Stomach (tissue), 9 donors: ENCODE data around the gene ZMIZ1. TPM values are rescaled to one million over a fixed set of nuclear protein-coding genes. Genes with fewer than 3 reads are reported as not detected.
A peak's percentile ranks its signal among the peaks of the same experiment; 100 is the strongest.

Source experiments
- DNase-seq, 2 donors: peaks; one replicate each; pipeline versions ENCODE4 v3.0.0 to v3.0.0-alpha.2; 2013 to 2019
- H3K27ac ChIP-seq, 5 donors: fragments of 200-600 bp in 4 of 5; sonication (generic) in 4 of 5; one replicate each; pipeline ENCODE4 v1.5.1; 2013 to 2019; ENCODE audit warnings: mild to moderate bottlenecking in 1 of 5, moderate library complexity in 1 of 5
- H3K27me3 ChIP-seq, 3 donors: fragments of 200-600 bp; sonication (generic); one replicate each; pipeline ENCODE4 v1.5.1; 2017 to 2019; ENCODE audit warnings: mixed run types in 1 of 3
- H3K36me3 ChIP-seq, 4 donors: fragments of 200-600 bp; sonication (generic); 1 replicate in 3 of 4; 2 replicates in 1 of 4; pipeline ENCODE4 v1.5.1; 2016 to 2019
- H3K4me1 ChIP-seq, 4 donors: fragments of 200-600 bp; sonication (generic); one replicate each; pipeline ENCODE4 v1.5.1; 2016 to 2019
- H3K4me3 ChIP-seq, 4 donors: fragments of 200-600 bp; sonication (generic) in 3 of 4; one replicate each; pipeline ENCODE4 v1.5.1; 2016 to 2019; ENCODE audit warnings: mild to moderate bottlenecking in 1 of 4
- H3K9me3 ChIP-seq, 4 donors: fragments of 200-600 bp; sonication (generic); one replicate each; pipeline ENCODE4 v1.5.1; 2016 to 2019
- EP300 ChIP-seq: sonication (generic); formaldehyde crosslinking; IDR thresholded peaks from one replicate; pipeline ENCODE4 v1.6.1; 2017; ENCODE audit warnings: antibody characterized with exemption
- POLR2A ChIP-seq, 4 donors: fragments of 450-650 bp; IDR thresholded peaks; one replicate each; pipeline ENCODE4 v1.6.1; 2016; ENCODE audit warnings: antibody characterized with exemption in 4 of 4, control low read depth in 2 of 4, mild to moderate bottlenecking in 1 of 4, moderate library complexity in 1 of 4
- POLR2AphosphoS5 ChIP-seq, 3 donors: sonication (generic); formaldehyde crosslinking; IDR thresholded peaks; one replicate each; pipeline ENCODE4 v1.6.1; 2016; ENCODE audit warnings: antibody characterized with exemption in 3 of 3
- WGBS, 5 donors: extraction: QIAGEN DNeasy Blood & Tissue Kit in 3 of 5; methylation state at CpG; one replicate each; pipeline versions ENCODE4 v1.1.5 to v1.1.7; 2013 to 2018; 5-methylcytosine and 5-hydroxymethylcytosine counted together
- intact Hi-C: fragments of 100-400 bp; cut with DNase I; formaldehyde crosslinking; loops from one replicate; pipeline ENCODE4 v1.15.1; 2023; ENCODE audit warnings: low total_unique reads
- polyA plus RNA-seq, 3 donors: library from polyadenylated mRNA; stranded (reverse); fragments of 200-250 nt; gene quantifications; one replicate each; pipeline ENCODE4 v1.2.3, GENCODE V29; 2013
- total RNA-seq, 5 donors: library from RNA; depleted of rRNA; stranded (reverse); fragments of >200 nt; gene quantifications; one replicate each; pipeline versions ENCODE4 v1.1.0 to v1.2.3, GENCODE V29; 2014 to 2016
- TF ChIP-seq, protein P1 (sequence below), 7 experiments: fragments of 450-650 bp in 4 of 7; fragments of 200-600 bp in 3 of 7; sonication (generic) in 3 of 7; IDR thresholded peaks; one replicate each; pipeline ENCODE4 v1.5.1; 2016 to 2019; ENCODE audit warnings: antibody characterized with exemption in 7 of 7, control low read depth in 2 of 7, mild to moderate bottlenecking in 1 of 7
- donor health status: healthy with polysubstance abuse.
- donor health status: Bipolar disorder and iron deficiency.
- donor health status: healthy.

The ZMIZ1 gene
- total and polyA plus RNA-seq, 8 donors: 17.7 to 103 (median 26.3) TPM

DNA sequence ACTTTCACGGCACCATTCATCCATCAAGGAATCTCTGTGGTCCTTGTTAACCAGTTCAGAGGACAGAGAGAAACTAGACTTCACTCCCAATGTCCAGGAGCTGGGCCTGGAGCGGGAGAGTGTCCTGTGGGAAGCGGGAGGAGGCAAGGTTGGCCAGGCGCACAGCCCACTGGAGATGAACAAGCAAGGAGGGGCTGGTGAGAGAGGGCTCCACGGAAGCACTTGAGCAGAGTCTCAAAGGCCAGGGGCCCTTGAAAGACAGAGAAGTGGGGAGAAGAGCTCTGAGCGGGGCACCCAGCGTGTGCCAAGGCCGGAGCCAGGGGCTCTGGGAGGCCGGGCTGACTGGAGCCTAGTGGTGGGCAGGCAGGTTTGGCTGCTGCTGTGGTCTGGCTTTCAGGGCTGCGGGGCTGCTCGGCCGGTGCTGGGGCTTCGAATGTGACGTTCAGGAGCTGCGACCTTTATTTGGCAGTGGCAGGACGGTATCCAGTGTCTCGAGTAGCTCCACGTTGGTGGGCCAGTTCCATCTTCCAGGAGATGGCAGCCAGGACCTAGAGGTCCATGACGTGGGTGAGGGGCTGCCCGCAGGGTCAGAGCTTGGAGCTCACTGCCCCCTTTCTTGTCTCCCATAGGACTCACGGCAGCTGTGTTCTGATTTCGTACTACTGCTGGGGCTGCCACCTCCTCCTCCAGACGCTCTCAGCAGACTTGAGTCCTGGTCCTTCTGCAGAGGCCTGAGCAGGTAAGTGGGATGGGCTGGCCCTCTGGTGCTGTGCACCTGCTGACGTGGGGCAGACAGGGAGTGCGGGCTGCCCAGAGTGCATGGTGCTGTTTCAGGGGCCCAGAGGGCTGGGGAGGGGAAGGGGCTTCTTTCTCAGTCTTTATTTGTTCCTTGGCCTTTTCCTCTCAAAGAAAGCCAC, 49.8 kb downstream of the ZMIZ1 start:
- peak overlapping the region in 3 of 5 donors; percentile 4 to 88 (median 14) for H3K27ac ChIP-seq
- WGBS, 5 donors: 86 to 88% (median 88%) methylated on average over 22 to 25 of the region's 25 CpGs
- H3K9me3 ChIP-seq: no peaks in the 10 kb centered on the region
- TF ChIP-seq POLR2AphosphoS5 (IDR thresholded peaks at IDR 0.05): no peak
- TF ChIP-seq, protein P1, sequence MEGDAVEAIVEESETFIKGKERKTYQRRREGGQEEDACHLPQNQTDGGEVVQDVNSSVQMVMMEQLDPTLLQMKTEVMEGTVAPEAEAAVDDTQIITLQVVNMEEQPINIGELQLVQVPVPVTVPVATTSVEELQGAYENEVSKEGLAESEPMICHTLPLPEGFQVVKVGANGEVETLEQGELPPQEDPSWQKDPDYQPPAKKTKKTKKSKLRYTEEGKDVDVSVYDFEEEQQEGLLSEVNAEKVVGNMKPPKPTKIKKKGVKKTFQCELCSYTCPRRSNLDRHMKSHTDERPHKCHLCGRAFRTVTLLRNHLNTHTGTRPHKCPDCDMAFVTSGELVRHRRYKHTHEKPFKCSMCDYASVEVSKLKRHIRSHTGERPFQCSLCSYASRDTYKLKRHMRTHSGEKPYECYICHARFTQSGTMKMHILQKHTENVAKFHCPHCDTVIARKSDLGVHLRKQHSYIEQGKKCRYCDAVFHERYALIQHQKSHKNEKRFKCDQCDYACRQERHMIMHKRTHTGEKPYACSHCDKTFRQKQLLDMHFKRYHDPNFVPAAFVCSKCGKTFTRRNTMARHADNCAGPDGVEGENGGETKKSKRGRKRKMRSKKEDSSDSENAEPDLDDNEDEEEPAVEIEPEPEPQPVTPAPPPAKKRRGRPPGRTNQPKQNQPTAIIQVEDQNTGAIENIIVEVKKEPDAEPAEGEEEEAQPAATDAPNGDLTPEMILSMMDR (IDR thresholded peaks at IDR 0.05): no peak
- TF ChIP-seq EP300: no peak
- no peak for TF ChIP-seq POLR2A (IDR thresholded peaks at IDR 0.05)
- DNase-seq: no peak
- H3K4me1 ChIP-seq: peaks cover 39 to 79% (median 55%) of the 10 kb centered on the region in 4 donors
- peaks cover 33 to 59% (median 48%) of the 10 kb centered on the region in 4 donors for H3K36me3 ChIP-seq
- intact Hi-C loops: no loop called here
- no peak overlapping the region for H3K4me3 ChIP-seq
- no peaks in the 10 kb centered on the region for H3K27me3 ChIP-seq

DNA sequence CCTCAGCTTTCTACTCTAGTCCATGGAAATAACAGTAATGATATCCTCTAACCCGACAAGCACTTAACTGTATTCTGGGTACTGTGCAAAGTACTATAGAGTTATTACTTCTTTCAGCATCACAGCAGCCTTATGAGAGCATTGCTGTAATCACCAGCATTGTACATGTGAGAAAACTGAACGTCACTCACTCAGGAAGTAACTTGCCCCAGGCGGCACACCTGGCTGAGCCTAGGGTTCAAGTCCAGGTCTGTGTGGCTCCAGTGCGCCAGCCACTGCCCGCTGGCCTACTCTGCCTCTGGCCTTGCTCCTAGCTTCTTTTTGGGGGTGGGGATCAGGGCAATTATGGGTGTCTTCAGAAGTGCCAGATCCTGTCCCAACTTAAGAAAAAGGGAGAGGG, 50.5 kb downstream of the ZMIZ1 start:
- H3K4me1 ChIP-seq: peaks cover 32 to 79% (median 52%) of the 10 kb centered on the region in 4 donors
- H3K9me3 ChIP-seq: no peaks in the 10 kb centered on the region
- no peak for DNase-seq
- intact Hi-C loops: no loop called here
- peak overlapping the region in 2 of 5 donors; percentile 14 to 88 for H3K27ac ChIP-seq
- H3K27me3 ChIP-seq: no peaks in the 10 kb centered on the region
- no peak overlapping the region for H3K4me3 ChIP-seq
- WGBS, 5 donors: 74 to 83% (median 79%) methylated on average over 5 of the region's 5 CpGs
- H3K36me3 ChIP-seq: peaks cover 37 to 67% (median 55%) of the 10 kb centered on the region in 4 donors
- TF ChIP-seq, protein P1 (IDR thresholded peaks at IDR 0.05): no peak
- TF ChIP-seq POLR2A (IDR thresholded peaks at IDR 0.05): no peak
- no peak for TF ChIP-seq EP300

- no peak for TF ChIP-seq POLR2AphosphoS5 (IDR thresholded peaks at IDR 0.05)
- no peak for TF ChIP-seq EP300
- no peak for TF ChIP-seq POLR2A (IDR thresholded peaks at IDR 0.05)
- peaks cover 44 to 92% (median 78%) of the 10 kb centered on the region in 4 donors for H3K36me3 ChIP-seq
Observed at GRCh38 chr10:79123547-79123963, 54.8 kb downstream of the ZMIZ1 start.

GRCh38 chr10:79124066-79124465, 55.3 kb downstream of the ZMIZ1 start:
- intact Hi-C loops: no loop called here
- Histone ChIP-seq H3K4me3 (no peak overlapping the region), H3K36me3 (peaks cover 44 to 87% (median 74%) of the 10 kb centered on the region in 4 donors), H3K9me3 (no peaks in the 10 kb centered on the region), H3K27ac (peak overlapping the region in 3 of 5 donors; percentile 23 to 84 (median 78)), H3K4me1 (peaks cover 29 to 78% (median 57%) of the 10 kb centered on the region in 4 donors), H3K27me3 (no peaks in the 10 kb centered on the region)
- TF ChIP-seq POLR2A (IDR thresholded peaks at IDR 0.05): no peak
- TF ChIP-seq POLR2AphosphoS5 (IDR thresholded peaks at IDR 0.05): no peak
- TF ChIP-seq, protein P1 (IDR thresholded peaks at IDR 0.05): no peak
- no peak for TF ChIP-seq EP300
- no peak for DNase-seq

More at GRCh38 chr10:79123547-79123963, 54.8 kb downstream of the ZMIZ1 start:
- intact Hi-C loops: no loop called here
- no peak for DNase-seq
- peak overlapping the region in 2 of 5 donors; percentile 5 to 23 for H3K27ac ChIP-seq
- 70 to 77% (median 72%) methylated on average over 4 to 8 of the region's 8 CpGs for WGBS, 5 donors
- H3K27me3 ChIP-seq: no peaks in the 10 kb centered on the region
- no peak overlapping the region for H3K4me3 ChIP-seq
- peaks cover 26 to 78% (median 54%) of the 10 kb centered on the region in 4 donors for H3K4me1 ChIP-seq
- H3K9me3 ChIP-seq: no peaks in the 10 kb centered on the region
